Heart right ventricle (tissue), 16 donors: ENCODE measurements around the gene GRK1. TPM values are rescaled to one million over a fixed set of nuclear protein-coding genes. Genes with fewer than 3 reads are reported as not detected.
A peak's percentile ranks its signal among the peaks of the same experiment; 100 is the strongest.

Experiments
- ATAC-seq, 8 donors: fragments of 200-7000 bp; cut with Tn5 transposase; one replicate each; pipeline ENCODE4 v1.9.1; 2020; ENCODE audit warnings: mild to moderate bottlenecking in 8 of 8, moderate library complexity in 8 of 8, moderate number of reproducible peaks in 1 of 8
- DNase-seq, 2 donors: peaks; one replicate each; pipeline ENCODE4 v3.0.0-alpha.2; 2020
- H3K27ac ChIP-seq, 10 donors: fragments of 200-600 bp; sonication (generic) in 2 of 10; one replicate each; pipeline versions ENCODE4 v1.5.0 to v1.8.0; 2020 to 2022; ENCODE audit warnings: mild to moderate bottlenecking in 3 of 10
- H3K27me3 ChIP-seq, 7 donors: fragments of 200-600 bp; one replicate each; pipeline ENCODE4 v1.8.0; 2021 to 2022; ENCODE audit warnings: mild to moderate bottlenecking in 2 of 7
- H3K36me3 ChIP-seq, 9 donors: fragments of 200-600 bp; sonication (generic) in 1 of 9; one replicate each; pipeline versions ENCODE4 v1.5.0 to v1.8.0; 2020 to 2022; ENCODE audit warnings: mild to moderate bottlenecking in 2 of 9
- H3K4me1 ChIP-seq, 9 donors: fragments of 200-600 bp; sonication (generic) in 1 of 9; one replicate each; pipeline versions ENCODE4 v1.5.0 to v1.8.0; 2020 to 2022; ENCODE audit warnings: mild to moderate bottlenecking in 4 of 9
- H3K4me3 ChIP-seq, 10 donors: fragments of 200-600 bp; sonication (generic) in 2 of 10; one replicate each; pipeline versions ENCODE4 v1.5.0 to v1.8.0; 2020 to 2022; ENCODE audit warnings: mild to moderate bottlenecking in 7 of 10, moderate library complexity in 2 of 10
- H3K9me3 ChIP-seq, 11 donors: fragments of 200-600 bp in 10 of 11; sonication (generic) in 2 of 11; one replicate each; pipeline versions ENCODE4 v1.5.0 to v1.8.0; 2013 to 2022; ENCODE audit warnings: mild to moderate bottlenecking in 2 of 11, control low read depth in 1 of 11, moderate library complexity in 1 of 11
- CTCF ChIP-seq, 9 donors: fragments of 200-600 bp; sonication (generic) in 2 of 9; IDR thresholded peaks; one replicate each; pipeline versions ENCODE4 v1.5.0 to v1.8.0; 2021 to 2022; ENCODE audit warnings: antibody characterized with exemption in 9 of 9, mild to moderate bottlenecking in 5 of 9, moderate library complexity in 1 of 9
- WGBS, 2 donors: extraction: QIAGEN DNeasy Blood & Tissue Kit; methylation state at CpG; one replicate each; pipeline ENCODE4 v1.1.7; 2013; ENCODE audit warnings: inconsistent platforms in 1 of 2; 5-methylcytosine and 5-hydroxymethylcytosine counted together
- intact Hi-C, 10 donors: fragments of 100-400 bp; cut with DNase I; formaldehyde crosslinking; loops; one replicate each; pipeline versions ENCODE4 v1.11.1 to v1.14.2; 2022
- polyA plus RNA-seq, 2 donors: library from polyadenylated mRNA; stranded (reverse); fragments of 200-250 nt; gene quantifications; one replicate each; pipeline ENCODE4 v1.2.3, GENCODE V29; 2013
- total RNA-seq, 10 donors: library from RNA; stranded (reverse); fragmentation: NEBNext Ultra II Directional in 3 of 10; extraction: Animal tissue kit (Norgen Biotek cat#: 25700) in 3 of 10; gene quantifications; one replicate each; pipeline versions ENCODE4 v1.2.1 to v1.2.4, GENCODE V29; 2021 to 2023
- donor health status: Arrhythmogenic right ventricular cardiomyopathy.
- donor health status: ischemic (EF 13 %, LVEDD 7.1; RV severe dilation, severe dysfunction).
- donor health status: healthy with polysubstance abuse.
- donor health status: DM: no; HTN: yes; CAD: no.
- donor health status: DM: no; HTN: no; CAD: no.
- donor health status: ischemic (EF 25% LVEDD 6.9; RV normal size, moderate dysfunction).
- donor health status: ischemic (EF 25% LVEDD 5.7; RV mildly dilated, moderate dysfunction).
- donor health status: healthy.
- donor health status: DM: yes; HTN: yes; CAD: no.
- donor health status: Ischemic cardiomyopathy.
- donor health status: ischemic (EF 35%, LVEDD 5.7; RV mildly dilated, moderate dysfunction).
- donor health status: nonischemic (EF 11% LVEDD 7.7; RV severe dilation, severe dysfunction).
- donor health status: DM: yes; HTN: yes; CAD: no.
- donor health status: PGD.
- donor health status: ischemic (EF 29% LVEDD 5.4; RV normal size, mild dysfunction).
- donor health status: nonischemic (EF 23%, LVEDD 6.1; RV moderate dilation, normal function).

Gene GRK1
- total and polyA plus RNA-seq, 12 donors: 0.01 to 0.79 (median 0.18) TPM; not detected in 4

- TF ChIP-seq CTCF (IDR thresholded peaks at IDR 0.05): no peak
- Histone ChIP-seq H3K4me1 (peaks cover 0 to 5% (median 0%) of the 10 kb centered on the region in 9 donors), H3K9me3 (no peaks in the 10 kb centered on the region), H3K27ac (no peak overlapping the region), H3K27me3 (no peaks in the 10 kb centered on the region), H3K4me3 (no peak overlapping the region), H3K36me3 (peaks cover 0 to 94% (median 34%) of the 10 kb centered on the region in 9 donors)
- DNase-seq (no peak), ATAC-seq (no peak)
- 94 to 95% methylated on average over 30 of the region's 30 CpGs for WGBS, 2 donors
- intact Hi-C loops: no loop called here
These were observed 29.5 kb upstream of the GRK1 start for GRCh38 chr13:113637262-113638160.

DNA sequence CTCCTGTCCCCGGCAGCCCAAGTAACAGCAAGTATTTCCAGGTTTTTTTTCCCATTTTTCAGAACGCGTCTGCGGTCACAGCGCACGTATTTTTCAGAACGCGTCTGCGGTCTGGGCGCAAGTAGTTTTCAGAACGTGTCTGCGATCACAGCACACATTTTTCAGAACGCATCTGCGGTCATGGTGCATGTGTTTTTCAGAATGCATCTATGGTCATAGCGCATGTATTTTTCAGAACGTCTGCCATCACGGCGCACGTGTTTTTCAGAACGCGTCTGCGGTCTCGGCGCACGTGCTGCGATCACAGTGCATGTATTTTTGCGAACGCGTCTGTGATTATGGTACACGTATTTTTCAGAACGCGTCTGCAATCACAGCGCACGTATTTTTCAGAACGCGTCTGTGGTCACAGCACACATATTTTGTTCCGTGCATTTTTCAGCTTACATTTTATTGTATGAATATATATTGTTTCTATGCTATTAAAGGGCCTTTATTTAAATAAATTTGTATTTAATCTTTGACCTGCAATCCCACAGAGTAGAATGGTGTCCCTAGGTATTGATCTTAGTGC lies 28.8 kb upstream of the GRK1 start:
- no peak for ATAC-seq
- Histone ChIP-seq H3K27ac (no peak overlapping the region), H3K4me1 (peaks cover 0 to 5% (median 0%) of the 10 kb centered on the region in 9 donors), H3K9me3 (no peaks in the 10 kb centered on the region), H3K27me3 (no peaks in the 10 kb centered on the region), H3K36me3 (peaks cover 0 to 87% (median 32%) of the 10 kb centered on the region in 9 donors), H3K4me3 (no peak overlapping the region)
- no peak for DNase-seq
- TF ChIP-seq CTCF (IDR thresholded peaks at IDR 0.05): no peak
- WGBS, 2 donors: 97 to 98% methylated on average over 37 of the region's 37 CpGs
- intact Hi-C loops: no loop called here

GRCh38 chr13:113638806-113639205 lies 28.2 kb upstream of the GRK1 start:
- WGBS, 2 donors: 87 to 91% methylated on average over 8 of the region's 8 CpGs
- H3K36me3 ChIP-seq: peaks cover 0 to 81% (median 28%) of the 10 kb centered on the region in 9 donors
- no peaks in the 10 kb centered on the region for H3K27me3 ChIP-seq
- no peak for ATAC-seq
- peaks cover 0 to 5% (median 0%) of the 10 kb centered on the region in 9 donors for H3K4me1 ChIP-seq
- intact Hi-C loops: no loop called here
- no peak overlapping the region for H3K27ac ChIP-seq
- no peak for DNase-seq
- H3K9me3 ChIP-seq: no peaks in the 10 kb centered on the region
- H3K4me3 ChIP-seq: no peak overlapping the region
- no peak for TF ChIP-seq CTCF (IDR thresholded peaks at IDR 0.05)

GRCh38 chr13:113639616-113640262 lies 27.3 kb upstream of the GRK1 start:
- WGBS, 2 donors: 63 to 70% methylated on average over 27 of the region's 27 CpGs
- ATAC-seq (peak; percentile 58 to 96 (median 90)), DNase-seq (peak in 1 of 2 donors; percentile 52)
- TF ChIP-seq CTCF (IDR thresholded peaks at IDR 0.05): no peak
- intact Hi-C loops: no loop called here
- Histone ChIP-seq H3K4me1 (peaks cover 0 to 5% (median 0%) of the 10 kb centered on the region in 9 donors), H3K9me3 (no peaks in the 10 kb centered on the region), H3K36me3 (peaks cover 0 to 72% (median 28%) of the 10 kb centered on the region in 9 donors), H3K27me3 (no peaks in the 10 kb centered on the region), H3K4me3 (no peak overlapping the region), H3K27ac (peak overlapping the region in 1 of 10 donors; percentile 10)
